Erythroblast (primary cell): Measurements from ENCODE around the gene MVD.

ENCODE experiments used
- GATA1 ChIP-seq: IDR thresholded peaks from 2 replicates; pipeline ENCODE4 v1.6.1; 2011; ENCODE audit warnings: low read depth, mild to moderate bottlenecking, control low read depth, low read length, moderate library complexity
- POLR2A ChIP-seq: IDR thresholded peaks from 2 replicates; pipeline ENCODE4 v1.6.1; 2011; ENCODE audit warnings: mild to moderate bottlenecking, low read length

- TF ChIP-seq POLR2A (no peak), GATA1 (no peak)
Measured at GRCh38 chr16:88676502-88677242, 13.8 kb upstream of the MVD start.
